Neutrophil (primary cell): Measurements from ENCODE around the gene TMC3.

Source experiments
- H3K27ac ChIP-seq: fragments of 200-600 bp; sonication (generic); 2 replicates; pipeline ENCODE4 v1.5.1; 2016; ENCODE audit warnings: mild to moderate bottlenecking, moderate library complexity
- H3K27me3 ChIP-seq: fragments of 200-600 bp; sonication (generic); 2 replicates; pipeline ENCODE4 v1.6.0; 2016; ENCODE audit warnings: mild to moderate bottlenecking
- H3K36me3 ChIP-seq: fragments of 200-600 bp; sonication (generic); 2 replicates; pipeline ENCODE4 v1.5.1; 2017
- H3K4me1 ChIP-seq, 2 experiments: fragments of 200-600 bp in 1 of 2; sonication (generic) in 1 of 2; 1 replicate in 1 of 2; 2 replicates in 1 of 2; pipeline versions ENCODE4 v1.5.1 to v1.6.1; 2013 to 2016; ENCODE audit warnings: low read depth in 1 of 2, low read length in 1 of 2, mild to moderate bottlenecking in 1 of 2, moderate library complexity in 1 of 2; ENCODE audit not compliant: control insufficient read depth in 1 of 2, insufficient read depth in 1 of 2
- H3K4me3 ChIP-seq, 2 experiments: fragments of 200-600 bp in 1 of 2; sonication (generic) in 1 of 2; 1 replicate in 1 of 2; 2 replicates in 1 of 2; pipeline ENCODE4 v1.5.1; 2013 to 2016; ENCODE audit warnings: low read depth in 1 of 2, low read length in 1 of 2, mild to moderate bottlenecking in 1 of 2, moderate library complexity in 1 of 2
- H3K9me3 ChIP-seq: fragments of 200-600 bp; sonication (generic); 2 replicates; pipeline ENCODE4 v1.5.1; 2016
- CTCF ChIP-seq: fragments of 200-600 bp; sonication (generic); IDR thresholded peaks from 2 replicates; pipeline ENCODE4 v1.5.1; 2016; ENCODE audit warnings: antibody characterized with exemption

The TMC3 gene

GRCh38 chr15:81309647-81310450 lies 64.2 kb downstream of the TMC3 start:
- H3K4me1 ChIP-seq: peaks cover 32 to 36% of the 10 kb centered on the region in 2 experiments
- peak overlapping the region; percentile 96 for H3K27ac ChIP-seq
- H3K27me3 ChIP-seq: no peaks in the 10 kb centered on the region
- TF ChIP-seq CTCF: no peak
- peaks cover 93% of the 10 kb centered on the region for H3K36me3 ChIP-seq
- no peak overlapping the region for H3K4me3 ChIP-seq
- no peaks in the 10 kb centered on the region for H3K9me3 ChIP-seq

- Histone ChIP-seq H3K4me3 (no peak overlapping the region), H3K27me3 (no peaks in the 10 kb centered on the region), H3K27ac (peak overlapping the region; percentile 96), H3K9me3 (no peaks in the 10 kb centered on the region), H3K4me1 (peaks cover 43 to 47% of the 10 kb centered on the region in 2 experiments), H3K36me3 (peaks cover 93% of the 10 kb centered on the region)
- TF ChIP-seq CTCF: no peak
These were observed 65.8 kb downstream of the TMC3 start for GRCh38 chr15:81308260-81308659.

GRCh38 chr15:81304226-81304625 lies 69.8 kb downstream of the TMC3 start:
- Histone ChIP-seq H3K4me1 (peaks cover 59 to 62% of the 10 kb centered on the region in 2 experiments), H3K4me3 (no peak overlapping the region)

GRCh38 chr15:81303244-81304225 lies 70.5 kb downstream of the TMC3 start:
- H3K36me3 ChIP-seq: peaks cover 95% of the 10 kb centered on the region
- H3K9me3 ChIP-seq: no peaks in the 10 kb centered on the region
- peaks cover 66% of the 10 kb centered on the region in 2 experiments for H3K4me1 ChIP-seq
- TF ChIP-seq CTCF: no peak
- peak overlapping the region; percentile 96 for H3K27ac ChIP-seq
- H3K4me3 ChIP-seq: peak overlapping the region in 1 of 2 experiments; percentile 86
- no peaks in the 10 kb centered on the region for H3K27me3 ChIP-seq

More at GRCh38 chr15:81304226-81304625, 69.8 kb downstream of the TMC3 start:
- Histone ChIP-seq H3K27ac (peak overlapping the region; percentile 96), H3K36me3 (peaks cover 100% of the 10 kb centered on the region), H3K9me3 (no peaks in the 10 kb centered on the region), H3K27me3 (no peaks in the 10 kb centered on the region)
- TF ChIP-seq CTCF: no peak

- Histone ChIP-seq H3K27ac (peak overlapping the region; percentile 96), H3K4me3 (peak overlapping the region; percentile 86 to 97), H3K9me3 (no peaks in the 10 kb centered on the region), H3K36me3 (peaks cover 87% of the 10 kb centered on the region), H3K27me3 (no peaks in the 10 kb centered on the region), H3K4me1 (peaks cover 66 to 72% of the 10 kb centered on the region in 2 experiments)
- TF ChIP-seq CTCF: no peak
These were observed 71.3 kb downstream of the TMC3 start for GRCh38 chr15:81302701-81303109.
